Endothelial cell of umbilical vein (primary cell): ENCODE results near the gene PLA2G6. TPM values are rescaled to one million over a fixed set of nuclear protein-coding genes. Genes with fewer than 3 reads are reported as not detected.
A peak's percentile ranks its signal among the peaks of the same experiment; 100 is the strongest.

Experiments
- BruUV-seq: library from RNA; stranded (reverse); fragments of 400-500 nt; replicated peaks from 2 replicates; lab custom pipeline; 2021; lab: Mats Ljungman, UMichigan
- CTCF ChIA-PET: fragments of 300-600, 350-600 bp; sonication (Branson Sonifier 250); formaldehyde crosslinking; loops from one replicate; lab custom pipeline; 2021; ENCODE audit warnings: antibody characterized with exemption, inconsistent platforms; lab: Charles Lee
- POLR2A ChIA-PET: fragments of 300-600, 350-600 bp; sonication (Branson Sonifier 250); formaldehyde crosslinking; loops from one replicate; lab custom pipeline; 2021; ENCODE audit warnings: antibody characterized with exemption, inconsistent platforms; lab: Charles Lee
- DNase-seq: peaks from one replicate; pipeline ENCODE4 v3.0.0-alpha.2; 2011; ENCODE audit warnings: low read depth, low spot score
- FAIRE-seq: peaks from 2 replicates; lab custom pipeline; 2011; peaks lifted over from hg19 to GRCh38; lab: Jason Lieb, UNC
- H2AFZ ChIP-seq: 2 replicates; pipeline ENCODE4 v1.6.0; 2012; ENCODE audit warnings: low read depth, low read length, control low read depth, inconsistent platforms
- H3K27ac ChIP-seq: 2 replicates; pipeline ENCODE4 v1.5.1; 2011; ENCODE audit warnings: low read depth, mild to moderate bottlenecking, control low read depth, low read length, moderate library complexity; ENCODE audit not compliant: insufficient read depth
- H3K27me3 ChIP-seq, 2 experiments: 2 replicates each; pipeline versions ENCODE4 v1.6.0 to v1.6.1; 2011; ENCODE audit warnings: low read length in 2 of 2, mixed read lengths in 1 of 2; ENCODE audit not compliant: control insufficient read depth in 2 of 2, insufficient read depth in 2 of 2
- H3K36me3 ChIP-seq, 2 experiments: 2 replicates in 1 of 2; 3 replicates in 1 of 2; pipeline ENCODE4 v1.5.1; 2011; ENCODE audit warnings: low read length in 2 of 2, mild to moderate bottlenecking in 1 of 2, moderate library complexity in 1 of 2; ENCODE audit not compliant: control insufficient read depth in 2 of 2, insufficient read depth in 2 of 2; ENCODE audit errors: extremely low read depth in 1 of 2
- H3K4me1 ChIP-seq: 3 replicates; pipeline ENCODE4 v1.5.1; 2011; ENCODE audit warnings: mild to moderate bottlenecking, low read length; ENCODE audit not compliant: control insufficient read depth, insufficient read depth; ENCODE audit errors: extremely low read depth
- H3K4me2 ChIP-seq: 2 replicates; pipeline ENCODE4 v1.6.1; 2011; ENCODE audit warnings: low read length, control low read depth, mixed read lengths; ENCODE audit not compliant: insufficient read depth
- H3K4me3 ChIP-seq, 3 experiments: fragments of 200-600 bp in 1 of 3; sonication (generic), shearing (Covaris generic) in 1 of 3; replicated peaks in 1 of 3; 2 replicates each; pipeline ENCODE4 v1.5.1; 2011 to 2016; ENCODE audit warnings: control low read depth in 3 of 3, low read length in 3 of 3, mild to moderate bottlenecking in 2 of 3, inconsistent platforms in 1 of 3, low read depth in 1 of 3, moderate library complexity in 1 of 3; ENCODE audit not compliant: insufficient read depth in 1 of 3
- H3K79me2 ChIP-seq: 2 replicates; pipeline ENCODE4 v1.6.0; 2012; ENCODE audit warnings: low read length, inconsistent platforms; ENCODE audit not compliant: control insufficient read depth, insufficient read depth
- H3K9ac ChIP-seq: replicated peaks from 2 replicates; pipeline ENCODE3; 2011; ENCODE audit warnings: low read length, control low read depth; ENCODE audit not compliant: insufficient read depth; ENCODE audit errors: extremely low read depth
- H3K9me1 ChIP-seq: replicated peaks from 3 replicates; pipeline ENCODE4 v1.6.0; 2011; ENCODE audit warnings: mild to moderate bottlenecking, low read length; ENCODE audit not compliant: control insufficient read depth, insufficient read depth; ENCODE audit errors: extremely low read depth
- H3K9me3 ChIP-seq: replicated peaks from 2 replicates; pipeline ENCODE4 v1.5.1; 2012; ENCODE audit warnings: low read length, inconsistent platforms; ENCODE audit not compliant: control insufficient read depth, insufficient read depth
- H4K20me1 ChIP-seq: replicated peaks from 2 replicates; pipeline ENCODE3; 2011; ENCODE audit warnings: mild to moderate bottlenecking, low read length; ENCODE audit not compliant: control insufficient read depth, insufficient read depth; ENCODE audit errors: extremely low read depth
- FOS ChIP-seq: IDR thresholded peaks from 2 replicates; pipeline ENCODE4 v1.6.1; 2011; ENCODE audit warnings: mild to moderate bottlenecking, low read length, moderate library complexity, borderline replicate concordance; ENCODE audit not compliant: insufficient read depth
- JUN ChIP-seq: IDR thresholded peaks from 2 replicates; pipeline ENCODE4 v1.6.1; 2011; ENCODE audit warnings: borderline replicate concordance, low read depth; ENCODE audit not compliant: insufficient read length, insufficient read depth
- MYC ChIP-seq: IDR thresholded peaks from one replicate; pipeline ENCODE4 v1.6.1; 2011; ENCODE audit warnings: mild to moderate bottlenecking, low read depth, low read length
- POLR2A ChIP-seq: IDR thresholded peaks from 2 replicates; pipeline ENCODE4 v1.6.1; 2012; ENCODE audit warnings: low read depth, mild to moderate bottlenecking, control low read depth, low read length
- POLR2AphosphoS5 ChIP-seq: IDR thresholded peaks from 2 replicates; pipeline ENCODE4 v1.6.1; 2012; ENCODE audit warnings: low read depth, mild to moderate bottlenecking, control low read depth, low read length, moderate library complexity; ENCODE audit not compliant: insufficient read depth
- dilution Hi-C: fragments of 300-500 bp; cut with MboI; formaldehyde crosslinking; loops from one replicate; pipeline ENCODE4 v1.15.0; 2019; ENCODE audit warnings: low sequenced_read_pairs; ENCODE audit not compliant: extremely low pct_ligation_motif_present
- intact Hi-C: fragments of 100-400 bp; cut with micrococcal nuclease; formaldehyde crosslinking; loops from one replicate; pipeline ENCODE4 v1.10.0; 2022
- polyA plus RNA-seq, 4 experiments: library from polyadenylated mRNA; depleted of rRNA in 3 of 4; stranded (reverse) in 3 of 4; unstranded in 1 of 4; fragments of >200 nt; gene quantifications; 2 replicates each; pipeline versions ENCODE4 v1.2.1 to v1.2.3, GENCODE V29; 2011 to 2012; ENCODE audit warnings: missing spikeins in 1 of 4
- total RNA-seq: library from RNA; stranded (reverse); gene quantifications from 2 replicates; pipeline ENCODE4 v1.2.3, GENCODE V29; 2021
- TF ChIP-seq, protein P1 (sequence below): IDR thresholded peaks from 2 replicates; pipeline ENCODE4 v1.6.1; 2011; ENCODE audit not compliant: insufficient read depth, insufficient read length

PLA2G6 gene
- total and polyA plus RNA-seq, 2 donors (not counting 3 experiments of a cell fraction or from before 2014, with no cell fraction given): 6.6 to 10.3 TPM

DNA sequence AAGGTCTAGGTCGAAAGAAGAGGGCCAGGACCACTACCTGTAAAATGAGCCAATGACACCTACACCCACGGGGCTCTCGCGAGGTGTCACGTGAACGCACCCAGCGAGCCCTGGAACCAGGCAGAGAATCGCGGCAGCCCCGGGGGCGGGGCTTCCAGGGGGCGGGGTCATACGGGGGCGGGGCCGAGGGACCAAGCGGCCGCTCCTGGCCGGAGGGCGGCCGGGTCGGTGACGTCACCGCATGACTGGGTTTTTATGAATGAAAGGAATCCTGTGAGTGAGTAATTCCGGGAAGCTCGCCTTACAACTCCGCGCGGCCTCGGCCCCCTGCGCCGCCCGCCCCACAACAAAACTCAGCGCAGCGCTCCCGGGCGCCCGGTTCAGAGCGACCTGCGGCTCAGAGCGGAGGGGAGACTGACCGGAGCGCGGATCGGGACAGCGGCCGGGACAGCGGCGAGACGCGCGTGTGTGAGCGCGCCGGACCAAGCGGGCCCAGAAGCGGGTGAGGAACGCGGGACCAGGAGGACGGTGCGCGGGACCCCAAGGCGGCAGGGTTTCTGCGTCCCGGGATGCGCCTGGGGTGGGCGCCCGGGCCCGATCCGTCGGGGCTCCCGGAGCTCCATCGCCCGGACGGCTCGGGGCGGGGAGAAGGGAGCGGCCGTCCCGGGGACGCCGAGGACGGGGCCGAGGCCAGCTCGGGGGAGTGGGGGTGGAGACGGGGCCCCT, 20.2 kb upstream of the PLA2G6 start, which contains the start of gene MAFF:
MAFF (plus strand) TSS at position 284 of the 726 bp plus-strand sequence. CDS start 11,860 bp downstream, outside the sequence.
- intact Hi-C loops: loop anchor here (1.0 kb wide), 4 partner anchors 21 to 88 kb away; partner anchors contain the start of gene PLA2G6

DNA sequence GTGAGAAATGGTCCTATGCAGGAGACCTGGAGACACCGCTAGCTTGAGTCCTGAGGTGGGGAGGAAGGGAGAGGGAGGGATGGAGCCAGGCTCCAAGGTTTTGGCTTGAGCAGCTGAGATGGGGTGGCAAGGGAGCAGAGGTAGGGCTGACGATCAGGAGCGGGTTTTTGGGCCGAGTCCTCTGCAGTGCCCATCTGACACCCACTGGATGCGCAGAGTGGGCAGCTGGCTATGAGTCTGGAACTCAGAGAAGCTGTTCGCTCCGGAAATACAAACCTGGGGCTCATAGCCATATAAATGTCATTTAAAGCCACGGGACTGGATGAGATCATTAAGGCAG, 19.7 kb upstream of the PLA2G6 start:
- TSS peak; percentile 18 for BruUV-seq
- Histone ChIP-seq H3K9me3 (no peaks in the 10 kb centered on the region), H2AFZ (peak overlapping the region; percentile 61), H3K27me3 (no peaks in the 10 kb centered on the region), H3K27ac (peak overlapping the region; percentile 37), H3K36me3 (peaks cover 0 to 4% of the 10 kb centered on the region in 2 experiments), H3K9ac (peak overlapping the region; percentile 50), H3K4me2 (peak overlapping the region; percentile 73), H3K9me1 (no peaks in the 10 kb centered on the region), H3K4me3 (peak overlapping the region in 2 of 3 experiments; percentile 27 to 29), H3K79me2 (peaks cover 40% of the 10 kb centered on the region), H3K4me1 (peaks cover 24% of the 10 kb centered on the region), H4K20me1 (no peaks in the 10 kb centered on the region)
- no peak for TF ChIP-seq MYC
- TF ChIP-seq POLR2A: no peak
- ChIA-PET CTCF (interaction anchor here (0.8 to 3.6 kb wide), 12 partner anchors 9 to 104 kb away, joined by 3 to 24 read pairs (median 5); no protein-coding TSS in a partner anchor), POLR2A (interaction anchor here (0.8 to 2.0 kb wide), 8 partner anchors 9 to 87 kb away, joined by 3 to 8 read pairs (median 4); partner anchors contain the start of gene PLA2G6)
- FAIRE-seq: no peak
- intact Hi-C loops: loop anchor here (1.0 kb wide), 2 partner anchors 20 to 87 kb away; partner anchors contain the start of gene PLA2G6
- dilution Hi-C loops: no loop called here
- no peak for DNase-seq

More for the DNA sequence above, 20.2 kb upstream of the PLA2G6 start, which contains the start of gene MAFF:
- H3K9me3 ChIP-seq: no peaks in the 10 kb centered on the region
- ChIA-PET CTCF (interaction anchor here (0.8 to 3.6 kb wide), 12 partner anchors 9 to 104 kb away, joined by 3 to 24 read pairs (median 6); no protein-coding TSS in a partner anchor), POLR2A (interaction anchor here (0.8 to 2.0 kb wide), 8 partner anchors 9 to 88 kb away, joined by 3 to 8 read pairs (median 4); partner anchors contain the start of gene PLA2G6)
- no peaks in the 10 kb centered on the region for H3K27me3 ChIP-seq
- peaks cover 0 to 4% of the 10 kb centered on the region in 2 experiments for H3K36me3 ChIP-seq
- H3K4me2 ChIP-seq: peak within 1 kb of the TSS; percentile 73
- no peaks in the 10 kb centered on the region for H3K9me1 ChIP-seq
- H3K79me2 ChIP-seq: peaks cover 45% of the 10 kb centered on the region
- TF ChIP-seq, protein P1, sequence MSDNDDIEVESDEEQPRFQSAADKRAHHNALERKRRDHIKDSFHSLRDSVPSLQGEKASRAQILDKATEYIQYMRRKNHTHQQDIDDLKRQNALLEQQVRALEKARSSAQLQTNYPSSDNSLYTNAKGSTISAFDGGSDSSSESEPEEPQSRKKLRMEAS: no peak
- TF ChIP-seq POLR2AphosphoS5: peak; percentile 94
- peak; percentile 54 for TF ChIP-seq FOS
- TF ChIP-seq JUN: peak; percentile 80
- peak; percentile 93 for TF ChIP-seq POLR2A
- peak; percentile 97 for DNase-seq
- peak; percentile 96 for FAIRE-seq
- H3K4me1 ChIP-seq: peaks cover 24% of the 10 kb centered on the region
- H3K4me3 ChIP-seq: peak within 1 kb of the TSS; percentile 70 to 92 (median 87)
- peak within 1 kb of the TSS; percentile 98 for H3K9ac ChIP-seq
- H2AFZ ChIP-seq: peak within 1 kb of the TSS; percentile 61
- dilution Hi-C loops: no loop called here
- no TSS peak for BruUV-seq
- H4K20me1 ChIP-seq: no peaks in the 10 kb centered on the region
- H3K27ac ChIP-seq: peak within 1 kb of the TSS; percentile 92
